Kidney (tissue), 14 donors: ENCODE results near the gene MAPKAP1. TPM values are rescaled to one million over a fixed set of nuclear protein-coding genes. Genes with fewer than 3 reads are reported as not detected.
A peak's percentile ranks its signal among the peaks of the same experiment; 100 is the strongest.

Experiments used
- DNase-seq, 5 donors: peaks; one replicate each; pipeline ENCODE4 v3.0.0-alpha.2; 2013 to 2020
- FAIRE-seq: peaks from 2 replicates; lab custom pipeline; 2012; peaks lifted over from hg19 to GRCh38; lab: Jason Lieb, UNC
- H3K27ac ChIP-seq, 2 donors: one replicate each; pipeline ENCODE4 v1.7.0; 2013; ENCODE audit warnings: low read depth in 2 of 2, low read length in 2 of 2, inconsistent platforms in 1 of 2
- H3K27me3 ChIP-seq: one replicate; pipeline ENCODE4 v1.7.1; 2013; ENCODE audit warnings: low read length, inconsistent platforms; ENCODE audit not compliant: control insufficient read depth, insufficient read depth
- H3K36me3 ChIP-seq, 3 donors: one replicate each; pipeline versions ENCODE4 v1.7.0 to v1.7.1; 2013; ENCODE audit warnings: low read length in 3 of 3, control low read depth in 1 of 3, inconsistent platforms in 1 of 3; ENCODE audit not compliant: insufficient read depth in 3 of 3, control insufficient read depth in 2 of 3
- H3K4me1 ChIP-seq, 3 donors: one replicate each; pipeline versions ENCODE4 v1.7.0 to v1.7.1; 2013; ENCODE audit warnings: low read length in 3 of 3, inconsistent platforms in 1 of 3, low read depth in 1 of 3; ENCODE audit not compliant: control insufficient read depth in 2 of 3, insufficient read depth in 2 of 3
- H3K4me3 ChIP-seq, 3 donors: one replicate each; pipeline versions ENCODE4 v1.7.0 to v1.8.1; 2013; ENCODE audit warnings: low read length in 3 of 3, control low read depth in 1 of 3, inconsistent platforms in 1 of 3
- H3K9ac ChIP-seq, 3 donors: one replicate each; pipeline versions ENCODE4 v1.7.0 to v1.7.1; 2013; ENCODE audit warnings: low read length in 3 of 3, control low read depth in 1 of 3, inconsistent platforms in 1 of 3
- H3K9me3 ChIP-seq, 3 donors: one replicate each; pipeline versions ENCODE4 v1.7.0 to v1.7.1; 2013; ENCODE audit warnings: low read length in 3 of 3, control low read depth in 1 of 3, inconsistent platforms in 1 of 3; ENCODE audit not compliant: control insufficient read depth in 2 of 3, insufficient read depth in 1 of 3
- intact Hi-C: fragments of 100-400 bp; cut with DNase I; formaldehyde crosslinking; loops from one replicate; pipeline ENCODE4 v1.11.1; 2022
- polyA plus RNA-seq: library from polyadenylated mRNA; stranded (reverse); fragments of 350-450 nt; fragmentation: Illumina TruSeq; extraction: RNeasy Lipid Tissue Mini Kit (QIAGEN cat#74804); gene quantifications from one replicate; pipeline ENCODE4 v1.2.3, GENCODE V29; 2014; ENCODE audit warnings: low read depth, low replicate concordance; ENCODE audit not compliant: insufficient read depth
- total RNA-seq: library from RNA; stranded (reverse); fragmentation: NEBNext Ultra II Directional; extraction: Animal tissue kit (Norgen Biotek cat#: 25700); gene quantifications from one replicate; pipeline ENCODE4 v1.2.1, GENCODE V29; 2021
- TF ChIP-seq, protein P1 (sequence below): IDR thresholded peaks from 3 replicates; pipeline ENCODE4 v1.5.1; 2012; ENCODE audit warnings: mild to moderate bottlenecking, moderate library complexity, borderline replicate concordance; ENCODE audit not compliant: insufficient read depth; ENCODE audit errors: extremely low read depth
- donor health status: control.
- donor health status: control.
- donor health status: control.
- donor health status: control.
- donor health status: control.
- donor health status: DM: yes; HTN: yes; CAD: no.
- donor health status: Normal renal cell carcinoma (clear cell type).

The MAPKAP1 gene
- total and polyA plus RNA-seq, 2 donors from 2014 or later = 70.5 to 99.4 TPM

DNA sequence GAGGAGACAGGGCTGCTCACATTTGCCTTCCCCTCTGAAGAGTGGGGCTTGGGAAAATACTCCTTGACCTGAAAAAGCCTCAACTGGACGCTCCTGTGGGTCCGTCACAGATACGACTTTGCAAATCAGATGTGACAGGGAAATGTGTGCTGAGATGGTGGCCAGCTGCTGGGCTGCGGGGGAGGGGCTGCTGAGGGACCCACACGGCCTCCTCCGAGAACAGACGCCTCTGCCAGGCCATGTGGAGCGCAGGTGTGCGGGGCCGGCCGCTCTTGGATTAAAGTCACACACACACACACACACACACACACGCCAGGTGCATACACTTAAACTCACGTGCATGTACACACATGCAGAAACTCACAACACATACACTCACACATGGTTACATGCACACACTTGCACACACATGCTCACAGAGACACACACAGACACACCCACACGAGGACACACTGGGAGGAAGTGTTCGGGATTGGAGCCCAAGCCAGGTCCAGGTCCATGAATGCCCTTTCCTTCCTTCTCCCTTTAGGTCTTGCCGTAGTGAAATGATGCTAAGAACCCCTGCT is 278.0 kb downstream of the MAPKAP1 start:
- H3K36me3 ChIP-seq = no peaks in the 10 kb centered on the region
- H3K4me1 ChIP-seq = no peaks in the 10 kb centered on the region
- H3K27ac ChIP-seq = no peak overlapping the region
- intact Hi-C loops = no loop called here
- TF ChIP-seq, protein P1, sequence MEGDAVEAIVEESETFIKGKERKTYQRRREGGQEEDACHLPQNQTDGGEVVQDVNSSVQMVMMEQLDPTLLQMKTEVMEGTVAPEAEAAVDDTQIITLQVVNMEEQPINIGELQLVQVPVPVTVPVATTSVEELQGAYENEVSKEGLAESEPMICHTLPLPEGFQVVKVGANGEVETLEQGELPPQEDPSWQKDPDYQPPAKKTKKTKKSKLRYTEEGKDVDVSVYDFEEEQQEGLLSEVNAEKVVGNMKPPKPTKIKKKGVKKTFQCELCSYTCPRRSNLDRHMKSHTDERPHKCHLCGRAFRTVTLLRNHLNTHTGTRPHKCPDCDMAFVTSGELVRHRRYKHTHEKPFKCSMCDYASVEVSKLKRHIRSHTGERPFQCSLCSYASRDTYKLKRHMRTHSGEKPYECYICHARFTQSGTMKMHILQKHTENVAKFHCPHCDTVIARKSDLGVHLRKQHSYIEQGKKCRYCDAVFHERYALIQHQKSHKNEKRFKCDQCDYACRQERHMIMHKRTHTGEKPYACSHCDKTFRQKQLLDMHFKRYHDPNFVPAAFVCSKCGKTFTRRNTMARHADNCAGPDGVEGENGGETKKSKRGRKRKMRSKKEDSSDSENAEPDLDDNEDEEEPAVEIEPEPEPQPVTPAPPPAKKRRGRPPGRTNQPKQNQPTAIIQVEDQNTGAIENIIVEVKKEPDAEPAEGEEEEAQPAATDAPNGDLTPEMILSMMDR = no peak
- no peaks in the 10 kb centered on the region for H3K27me3 ChIP-seq
- no peak overlapping the region for H3K9ac ChIP-seq
- H3K9me3 ChIP-seq = no peaks in the 10 kb centered on the region
- DNase-seq = peak; percentile 26 to 85 (median 79)
- H3K4me3 ChIP-seq = no peak overlapping the region
- no peak for FAIRE-seq

DNA sequence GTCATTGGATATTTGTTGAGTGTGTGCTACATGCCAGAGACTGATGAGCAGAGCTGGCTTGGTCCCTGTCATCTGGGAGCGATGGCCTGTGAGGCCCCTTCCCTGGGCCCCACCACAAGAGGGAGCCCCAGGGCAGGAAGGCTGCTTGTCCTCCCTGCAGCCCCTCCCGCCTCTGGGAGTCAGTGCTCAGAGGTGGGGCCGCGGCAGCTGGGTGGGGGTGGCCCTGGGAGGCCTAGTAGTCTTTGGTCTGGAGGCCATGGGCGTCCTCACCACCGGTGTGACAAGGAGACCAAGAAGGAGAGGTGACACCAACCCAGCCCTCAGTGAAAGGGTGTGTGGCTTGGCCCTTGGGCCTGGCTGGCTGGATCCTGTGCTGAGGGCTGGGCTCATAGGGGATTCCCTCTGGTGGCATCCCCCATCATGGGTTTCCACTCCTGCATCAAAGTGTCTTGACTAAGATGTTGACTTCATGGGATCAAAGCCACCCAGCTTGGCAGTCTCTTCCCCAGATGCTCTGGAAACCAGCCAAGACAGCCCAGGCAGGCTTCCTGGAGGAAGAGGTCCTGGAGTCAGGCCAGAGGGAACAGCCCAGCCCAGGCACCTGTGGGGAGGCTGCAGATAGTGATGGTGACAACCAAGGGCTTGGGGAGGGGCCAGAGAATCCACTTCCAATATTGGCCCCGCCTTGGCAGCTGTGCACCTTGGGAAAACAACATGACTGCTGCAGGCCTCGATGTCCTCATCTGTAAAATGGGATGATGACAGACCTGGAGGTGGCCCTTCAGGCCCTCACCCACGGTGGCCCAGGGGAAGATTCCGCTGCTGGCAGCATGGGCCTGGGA is 278.7 kb downstream of the MAPKAP1 start:
- DNase-seq (peak in 2 of 5 donors; percentile 49 to 53), FAIRE-seq (no peak)
- TF ChIP-seq, protein P1 = peak; percentile 25
- no peaks in the 10 kb centered on the region for H3K9me3 ChIP-seq
- no peak overlapping the region for H3K4me3 ChIP-seq
- no peaks in the 10 kb centered on the region for H3K27me3 ChIP-seq
- H3K9ac ChIP-seq = no peak overlapping the region
- no peak overlapping the region for H3K27ac ChIP-seq
- intact Hi-C loops = no loop called here
- H3K4me1 ChIP-seq = no peaks in the 10 kb centered on the region
- no peaks in the 10 kb centered on the region for H3K36me3 ChIP-seq

DNA sequence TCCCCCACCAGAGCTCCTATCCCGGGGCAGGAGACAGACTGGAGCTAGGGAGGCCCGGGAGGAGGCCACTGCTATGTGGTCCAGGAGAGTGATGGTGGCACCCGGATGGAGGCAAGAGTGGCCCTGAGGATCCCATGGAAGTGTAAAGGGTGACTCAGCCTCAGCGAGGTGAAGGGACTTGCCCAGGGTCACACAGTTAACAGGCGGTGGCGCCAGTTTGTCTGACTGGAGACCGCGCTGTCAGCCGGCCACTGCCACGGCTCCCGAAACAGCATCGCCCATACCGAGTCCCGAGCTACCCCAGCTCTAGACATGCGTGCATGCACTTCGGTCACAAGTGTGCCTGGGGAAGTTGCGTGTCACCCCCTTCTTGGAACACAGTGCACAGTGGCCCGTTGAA is 279.5 kb downstream of the MAPKAP1 start:
- intact Hi-C loops = no loop called here
- TF ChIP-seq, protein P1 = no peak
- H3K4me1 ChIP-seq = no peaks in the 10 kb centered on the region
- no peak overlapping the region for H3K9ac ChIP-seq
- no peaks in the 10 kb centered on the region for H3K9me3 ChIP-seq
- no peak overlapping the region for H3K4me3 ChIP-seq
- H3K36me3 ChIP-seq = no peaks in the 10 kb centered on the region
- DNase-seq (peak in 1 of 5 donors; percentile 45), FAIRE-seq (no peak)
- no peak overlapping the region for H3K27ac ChIP-seq
- H3K27me3 ChIP-seq = no peaks in the 10 kb centered on the region
